Hepatocyte (in vitro differentiated cells): ENCODE measurements around the gene LIPM. TPM values are rescaled to one million over a fixed set of nuclear protein-coding genes. Genes with fewer than 3 reads are reported as not detected.

Experiments used
- DNase-seq: peaks from one replicate; pipeline ENCODE4 v3.0.0-alpha.2; 2016; ENCODE audit warnings: low spot score
- H2AFZ ChIP-seq: fragments of 200-600 bp; sonication (generic); 2 replicates; pipeline ENCODE4 v1.6.0; 2016; ENCODE audit warnings: antibody characterized with exemption, mild to moderate bottlenecking
- H3K27ac ChIP-seq: fragments of 200-600 bp; sonication (generic); 2 replicates; pipeline ENCODE4 v1.5.1; 2016; ENCODE audit warnings: mild to moderate bottlenecking
- H3K27me3 ChIP-seq: fragments of 200-600 bp; sonication (generic); 2 replicates; pipeline ENCODE4 v1.6.1; 2016
- H3K36me3 ChIP-seq: fragments of 200-600 bp; sonication (generic); replicated peaks from 2 replicates; pipeline ENCODE4 v1.5.1; 2016; ENCODE audit warnings: low read depth; ENCODE audit not compliant: insufficient read depth
- H3K4me1 ChIP-seq: fragments of 200-600 bp; sonication (generic); 2 replicates; pipeline ENCODE4 v1.5.1; 2016; ENCODE audit warnings: mild to moderate bottlenecking, moderate library complexity; ENCODE audit not compliant: insufficient read depth
- H3K4me2 ChIP-seq: fragments of 200-600 bp; sonication (generic); 2 replicates; pipeline ENCODE4 v1.6.0; 2016
- H3K4me3 ChIP-seq: fragments of 200-600 bp; sonication (generic); 2 replicates; pipeline ENCODE4 v1.5.1; 2016; ENCODE audit warnings: mild to moderate bottlenecking
- H3K79me2 ChIP-seq: fragments of 200-600 bp; sonication (generic); 2 replicates; pipeline ENCODE4 v1.6.0; 2017; ENCODE audit warnings: mild to moderate bottlenecking
- H3K9me2 ChIP-seq: fragments of 200-600 bp; sonication (generic); replicated peaks from 2 replicates; pipeline ENCODE4 v1.6.0; 2017; ENCODE audit warnings: mild to moderate bottlenecking; ENCODE audit not compliant: insufficient read depth
- H3K9me3 ChIP-seq: fragments of 200-600 bp; sonication (generic); 2 replicates; pipeline ENCODE4 v1.5.1; 2016; ENCODE audit warnings: low read depth, mild to moderate bottlenecking
- H4K20me1 ChIP-seq: fragments of 200-600 bp; sonication (generic); 2 replicates; pipeline ENCODE4 v1.6.0; 2016; ENCODE audit warnings: mild to moderate bottlenecking; ENCODE audit not compliant: insufficient read depth, poor library complexity, severe bottlenecking
- EZH2 ChIP-seq: fragments of 200-600 bp; sonication (generic); IDR thresholded peaks from 2 replicates; pipeline ENCODE4 v1.6.1; 2016; ENCODE audit warnings: antibody characterized with exemption, mild to moderate bottlenecking, borderline replicate concordance
- EZH2phosphoT487 ChIP-seq: fragments of 200-600 bp; sonication (generic); IDR thresholded peaks from one replicate; pipeline ENCODE4 v1.6.1; 2018; ENCODE audit warnings: antibody characterized with exemption, mild to moderate bottlenecking, low read depth, moderate library complexity; ENCODE audit not compliant: unreplicated experiment, severe bottlenecking
- WGBS: methylation state at CpG from one replicate; pipeline ENCODE4 v1.1.6; 2016; ENCODE audit warnings: low lambda C conversion rate; ENCODE audit errors: missing lambda C conversion rate; 5-methylcytosine and 5-hydroxymethylcytosine counted together
- polyA plus RNA-seq: library from polyadenylated mRNA; unstranded; fragments of >200 nt; fragmentation: Nextera tagmentation; extraction: Ambion mirVana; gene quantifications from 2 replicates; pipeline ENCODE4 v1.2.1, GENCODE V29; 2016
- total RNA-seq: library from RNA; depleted of rRNA; stranded (reverse); fragments of >200 nt; gene quantifications from 2 replicates; pipeline ENCODE4 v1.2.3, GENCODE V29; 2014
- TF ChIP-seq, protein P1 (sequence below): fragments of 200-600 bp; sonication (generic); IDR thresholded peaks from 2 replicates; pipeline ENCODE4 v1.5.1; 2016; ENCODE audit warnings: antibody characterized with exemption, mild to moderate bottlenecking; ENCODE audit not compliant: poor library complexity

The LIPM gene
- total and polyA plus RNA-seq, 2 experiments from 2014 or later, result not detected

DNA sequence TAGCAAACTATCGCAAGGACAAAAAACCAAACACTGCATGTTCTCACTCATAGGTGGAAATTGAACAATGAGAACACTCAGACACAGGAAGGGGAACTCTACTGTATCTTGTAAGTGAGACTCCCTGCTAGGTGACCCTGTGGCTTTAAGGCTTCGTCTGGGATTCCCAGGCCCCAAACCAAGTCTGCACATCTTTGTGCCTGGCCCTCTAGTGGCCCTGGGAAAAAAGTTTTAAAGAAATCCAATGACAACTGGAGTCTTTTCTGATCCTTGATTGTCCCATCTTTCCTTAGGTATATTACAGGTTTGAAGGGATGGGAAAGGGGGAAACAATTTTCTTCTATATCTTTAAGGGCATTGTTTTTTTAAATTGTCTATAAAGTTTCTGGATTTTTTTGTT is 10.6 kb upstream of the LIPM start:
- no peaks in the 10 kb centered on the region for H3K36me3 ChIP-seq
- no peaks in the 10 kb centered on the region for H3K4me1 ChIP-seq
- H3K4me2 ChIP-seq, result no peak overlapping the region
- no peak for TF ChIP-seq EZH2
- TF ChIP-seq, protein P1, sequence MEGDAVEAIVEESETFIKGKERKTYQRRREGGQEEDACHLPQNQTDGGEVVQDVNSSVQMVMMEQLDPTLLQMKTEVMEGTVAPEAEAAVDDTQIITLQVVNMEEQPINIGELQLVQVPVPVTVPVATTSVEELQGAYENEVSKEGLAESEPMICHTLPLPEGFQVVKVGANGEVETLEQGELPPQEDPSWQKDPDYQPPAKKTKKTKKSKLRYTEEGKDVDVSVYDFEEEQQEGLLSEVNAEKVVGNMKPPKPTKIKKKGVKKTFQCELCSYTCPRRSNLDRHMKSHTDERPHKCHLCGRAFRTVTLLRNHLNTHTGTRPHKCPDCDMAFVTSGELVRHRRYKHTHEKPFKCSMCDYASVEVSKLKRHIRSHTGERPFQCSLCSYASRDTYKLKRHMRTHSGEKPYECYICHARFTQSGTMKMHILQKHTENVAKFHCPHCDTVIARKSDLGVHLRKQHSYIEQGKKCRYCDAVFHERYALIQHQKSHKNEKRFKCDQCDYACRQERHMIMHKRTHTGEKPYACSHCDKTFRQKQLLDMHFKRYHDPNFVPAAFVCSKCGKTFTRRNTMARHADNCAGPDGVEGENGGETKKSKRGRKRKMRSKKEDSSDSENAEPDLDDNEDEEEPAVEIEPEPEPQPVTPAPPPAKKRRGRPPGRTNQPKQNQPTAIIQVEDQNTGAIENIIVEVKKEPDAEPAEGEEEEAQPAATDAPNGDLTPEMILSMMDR, result peak; percentile 38
- TF ChIP-seq EZH2phosphoT487, result no peak
- no peak overlapping the region for H3K4me3 ChIP-seq
- no peaks in the 10 kb centered on the region for H3K79me2 ChIP-seq
- no peaks in the 10 kb centered on the region for H3K9me2 ChIP-seq
- no peak overlapping the region for H3K27ac ChIP-seq
- DNase-seq, result peak; percentile 24
- H2AFZ ChIP-seq, result no peak overlapping the region
- H3K9me3 ChIP-seq, result no peaks in the 10 kb centered on the region
- no peaks in the 10 kb centered on the region for H3K27me3 ChIP-seq
- no peaks in the 10 kb centered on the region for H4K20me1 ChIP-seq
- WGBS, result 52% methylated on average over 2 of the region's 2 CpGs

DNA sequence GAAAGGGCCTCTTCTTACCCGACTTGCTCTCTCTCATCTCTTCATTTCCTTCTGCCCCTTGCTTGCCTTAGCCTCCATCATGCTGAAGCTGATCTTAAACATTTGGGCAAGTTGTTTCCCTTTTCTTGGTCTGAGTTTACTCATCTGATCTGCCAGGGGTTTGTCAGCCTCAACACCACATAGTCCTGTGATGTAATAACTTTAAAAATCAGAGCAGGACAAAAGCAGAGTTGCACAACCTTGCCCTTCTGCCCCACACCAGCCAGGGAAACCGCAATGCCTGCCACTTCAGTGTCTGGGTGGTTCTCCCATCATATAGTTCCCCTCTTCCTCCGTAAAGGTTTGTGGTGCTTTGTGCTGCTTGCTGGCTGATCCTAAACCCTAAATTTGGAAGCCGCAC is 9.9 kb upstream of the LIPM start:
- Histone ChIP-seq H3K27ac (no peak overlapping the region), H3K4me2 (no peak overlapping the region), H3K27me3 (no peaks in the 10 kb centered on the region), H3K9me3 (no peaks in the 10 kb centered on the region), H4K20me1 (no peaks in the 10 kb centered on the region), H3K36me3 (no peaks in the 10 kb centered on the region), H3K9me2 (no peaks in the 10 kb centered on the region), H3K79me2 (no peaks in the 10 kb centered on the region), H3K4me1 (peaks cover 2% of the 10 kb centered on the region), H2AFZ (no peak overlapping the region), H3K4me3 (no peak overlapping the region)
- TF ChIP-seq EZH2phosphoT487 (no peak), EZH2 (no peak)
- TF ChIP-seq, protein P1, result no peak
- WGBS, result 84% methylated on average over 4 of the region's 4 CpGs
- peak; percentile 16 for DNase-seq

DNA sequence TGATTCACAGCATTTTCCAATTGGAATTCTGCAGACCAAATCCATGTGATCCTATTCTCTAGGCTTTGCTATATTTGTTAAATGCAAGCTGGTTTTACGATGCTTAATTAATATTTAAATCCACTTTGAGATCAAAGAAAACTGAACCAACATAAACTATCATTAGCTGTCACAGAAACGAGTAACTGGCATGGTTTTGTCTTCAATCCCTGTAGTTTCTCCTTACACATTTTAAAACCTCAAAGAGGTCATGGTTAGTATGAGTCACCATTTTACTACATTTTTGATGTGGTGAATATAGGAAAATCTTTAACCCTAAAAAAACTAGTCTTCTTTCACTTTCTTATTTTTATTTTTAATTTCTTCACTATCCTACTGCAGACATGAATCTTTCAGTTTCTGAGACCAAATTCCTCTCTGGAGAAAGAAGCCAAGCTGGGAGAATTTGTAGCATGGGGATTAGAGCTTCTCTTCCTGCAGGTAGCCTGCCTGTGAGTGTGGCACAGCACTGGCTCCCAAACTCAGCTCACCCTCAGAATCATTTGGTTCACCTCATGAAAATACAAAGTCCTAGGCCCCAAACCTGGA is 8.7 kb upstream of the LIPM start:
- no peaks in the 10 kb centered on the region for H3K9me3 ChIP-seq
- WGBS, result 47% methylated on average over 2 of the region's 2 CpGs
- peaks cover 3% of the 10 kb centered on the region for H3K4me1 ChIP-seq
- H3K79me2 ChIP-seq, result no peaks in the 10 kb centered on the region
- no peak for DNase-seq
- no peak overlapping the region for H2AFZ ChIP-seq
- no peaks in the 10 kb centered on the region for H3K27me3 ChIP-seq
- no peaks in the 10 kb centered on the region for H4K20me1 ChIP-seq
- H3K4me3 ChIP-seq, result no peak overlapping the region
- H3K9me2 ChIP-seq, result no peaks in the 10 kb centered on the region
- no peak overlapping the region for H3K4me2 ChIP-seq
- H3K27ac ChIP-seq, result no peak overlapping the region
- no peak for TF ChIP-seq EZH2phosphoT487
- TF ChIP-seq, protein P1, result no peak
- no peak for TF ChIP-seq EZH2
- H3K36me3 ChIP-seq, result no peaks in the 10 kb centered on the region

DNA sequence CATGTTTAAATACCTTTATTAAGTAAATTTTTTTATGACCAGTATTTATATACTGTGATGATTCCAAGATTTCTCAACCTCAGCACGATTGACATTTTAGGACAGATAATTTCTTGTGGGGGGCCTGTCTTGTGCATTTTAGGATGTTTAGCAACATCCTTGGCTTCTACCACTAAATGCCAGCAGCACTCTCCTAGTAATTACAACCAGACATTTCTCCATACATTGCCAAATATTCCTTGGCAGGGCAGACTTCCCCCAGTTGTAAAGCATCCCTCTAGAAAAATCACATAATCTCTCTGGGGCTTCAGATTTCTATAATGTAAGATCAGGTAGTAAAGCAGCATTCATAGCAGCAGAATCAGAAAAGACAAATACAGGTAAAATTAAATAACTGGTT is 7.8 kb upstream of the LIPM start:
- Histone ChIP-seq H3K27ac (no peak overlapping the region), H3K36me3 (no peaks in the 10 kb centered on the region), H3K27me3 (no peaks in the 10 kb centered on the region), H4K20me1 (no peaks in the 10 kb centered on the region), H3K9me3 (no peaks in the 10 kb centered on the region), H3K4me1 (peaks cover 3% of the 10 kb centered on the region), H3K4me3 (no peak overlapping the region), H3K79me2 (no peaks in the 10 kb centered on the region), H2AFZ (no peak overlapping the region), H3K9me2 (no peaks in the 10 kb centered on the region), H3K4me2 (no peak overlapping the region)
- WGBS, result 61% methylated on average over 1 of the region's 1 CpG
- no peak for DNase-seq
- TF ChIP-seq EZH2phosphoT487, result no peak
- TF ChIP-seq EZH2, result no peak
- TF ChIP-seq, protein P1, result no peak
